AG10803 (cell line): Measurements from ENCODE around the gene NDUFV1.
"Not testable (repeated sequence)": the region's sequence is repeated elsewhere in the genome, so short reads cannot be mapped to it uniquely, and the experiment has no call there.

ENCODE experiments used
- DNase-seq: peaks from one replicate; pipeline ENCODE4 v3.0.0; 2010; ENCODE audit warnings: low read depth
- H3K4me3 ChIP-seq: 2 replicates; pipeline ENCODE4 v1.5.1; 2011; ENCODE audit warnings: mild to moderate bottlenecking, low read length, control low read depth
- CTCF ChIP-seq: conservative IDR thresholded peaks from 2 replicates; pipeline ENCODE4 v1.5.1; 2011; ENCODE audit warnings: mild to moderate bottlenecking, low read length, control low read depth, inconsistent platforms

NDUFV1 gene

GRCh38 chr11:67583247-67584204, 23.2 kb upstream of the NDUFV1 start, which contains the start of gene GSTP1:
GSTP1 (plus strand) TSS chr11:67583812; CDS start chr11:67583844, 32 bp downstream.
- peak within 1 kb of the TSS; percentile 80 for H3K4me3 ChIP-seq
- TF ChIP-seq CTCF = peak; percentile 41
- peak; percentile 88 for DNase-seq

GRCh38 chr11:67584205-67584880, 22.4 kb upstream of the NDUFV1 start:
- peak overlapping the region; percentile 80 for H3K4me3 ChIP-seq
- peak; percentile 66 for DNase-seq
- TF ChIP-seq CTCF = no peak

- TF ChIP-seq CTCF = no peak
- no peak for DNase-seq
- H3K4me3 ChIP-seq = peak overlapping the region; percentile 80
Observed at GRCh38 chr11:67584881-67585873, 21.6 kb upstream of the NDUFV1 start.

GRCh38 chr11:67585911-67586310, 20.8 kb upstream of the NDUFV1 start:
- no peak overlapping the region for H3K4me3 ChIP-seq
- TF ChIP-seq CTCF = no peak
- DNase-seq = no peak

GRCh38 chr11:67586568-67587250, 20.0 kb upstream of the NDUFV1 start:
- TF ChIP-seq CTCF = no peak
- DNase-seq = no peak
- H3K4me3 ChIP-seq = no peak overlapping the region

- TF ChIP-seq CTCF = no peak
- DNase-seq = no peak
- no peak overlapping the region for H3K4me3 ChIP-seq
Observed at GRCh38 chr11:67588136-67588503, 18.6 kb upstream of the NDUFV1 start.

- DNase-seq, H3K4me3 ChIP-seq: not testable (repeated sequence)
Observed at GRCh38 chr11:67588899-67589415, 17.8 kb upstream of the NDUFV1 start.
